Nephron progenitor cell (in vitro differentiated cells): ENCODE measurements around the gene RHBDD2.
"Not testable (repeated sequence)": the region's sequence is repeated elsewhere in the genome, so short reads cannot be mapped to it uniquely, and the experiment has no call there.

Source experiments
- DNase-seq: peaks from one replicate; pipeline ENCODE4 v3.0.0; 2021
- H3K27ac Mint-ChIP-seq: 2 replicates; pipeline ENCODE4 v1.8.0; 2021; ENCODE audit warnings: mild to moderate bottlenecking, moderate library complexity, mixed read lengths
- H3K27me3 Mint-ChIP-seq: 2 replicates; pipeline ENCODE4 v1.8.0; 2021; ENCODE audit warnings: mild to moderate bottlenecking, low read depth, mixed read lengths; ENCODE audit not compliant: poor library complexity
- H3K36me3 Mint-ChIP-seq: 2 replicates; pipeline ENCODE4 v1.8.0; 2021; ENCODE audit warnings: low read depth, mixed read lengths
- H3K4me1 Mint-ChIP-seq: 2 replicates; pipeline ENCODE4 v1.8.0; 2021; ENCODE audit warnings: mixed read lengths
- H3K4me3 Mint-ChIP-seq: 2 replicates; pipeline ENCODE4 v1.8.0; 2021; ENCODE audit warnings: mild to moderate bottlenecking, moderate library complexity, mixed read lengths
- H3K9me3 Mint-ChIP-seq: 2 replicates; pipeline ENCODE4 v1.8.0; 2021; ENCODE audit warnings: mild to moderate bottlenecking, moderate library complexity, mixed read lengths
- CTCF ChIP-seq: fragments of 200-600 bp; sonication (generic); IDR thresholded peaks from 2 replicates; pipeline ENCODE4 v1.5.0; 2021; ENCODE audit warnings: antibody characterized with exemption

Gene RHBDD2

GRCh38 chr7:75905785-75906604, 27.2 kb downstream of the RHBDD2 start:
- peaks cover 21% of the 10 kb centered on the region for H3K4me1 Mint-ChIP-seq
- H3K27ac Mint-ChIP-seq: peak overlapping the region; percentile 71
- H3K9me3 Mint-ChIP-seq: no peaks in the 10 kb centered on the region
- peak overlapping the region; percentile 52 for H3K4me3 Mint-ChIP-seq
- H3K27me3 Mint-ChIP-seq: peaks cover 34% of the 10 kb centered on the region
- DNase-seq: peak; percentile 33
- no peak for TF ChIP-seq CTCF
- no peaks in the 10 kb centered on the region for H3K36me3 Mint-ChIP-seq

GRCh38 chr7:75906991-75907667, 28.3 kb downstream of the RHBDD2 start:
- no peak overlapping the region for H3K27ac Mint-ChIP-seq
- H3K4me1 Mint-ChIP-seq: peaks cover 21% of the 10 kb centered on the region
- H3K4me3 Mint-ChIP-seq: no peak overlapping the region
- H3K9me3 Mint-ChIP-seq: no peaks in the 10 kb centered on the region
- no peaks in the 10 kb centered on the region for H3K36me3 Mint-ChIP-seq
- no peak for DNase-seq
- no peak for TF ChIP-seq CTCF
- peaks cover 37% of the 10 kb centered on the region for H3K27me3 Mint-ChIP-seq

GRCh38 chr7:75907668-75908039, 28.8 kb downstream of the RHBDD2 start:
- not testable (repeated sequence) for H3K9me3 Mint-ChIP-seq, H3K27ac Mint-ChIP-seq, H3K36me3 Mint-ChIP-seq, H3K4me3 Mint-ChIP-seq, DNase-seq
- Mint-ChIP-seq H3K27me3 (peaks cover 41% of the 10 kb centered on the region), H3K4me1 (peaks cover 21% of the 10 kb centered on the region)

GRCh38 chr7:75909521-75910132, 30.8 kb downstream of the RHBDD2 start:
- TF ChIP-seq CTCF: no peak
- H3K27ac Mint-ChIP-seq: no peak overlapping the region
- no peak overlapping the region for H3K4me3 Mint-ChIP-seq
- H3K27me3 Mint-ChIP-seq: peaks cover 29% of the 10 kb centered on the region
- H3K36me3 Mint-ChIP-seq: no peaks in the 10 kb centered on the region
- no peak for DNase-seq
- H3K9me3 Mint-ChIP-seq: no peaks in the 10 kb centered on the region
- H3K4me1 Mint-ChIP-seq: peaks cover 27% of the 10 kb centered on the region

GRCh38 chr7:75911186-75911585, 32.4 kb downstream of the RHBDD2 start:
- H3K9me3 Mint-ChIP-seq, H3K36me3 Mint-ChIP-seq: not testable (repeated sequence)
- H3K27me3 Mint-ChIP-seq: peaks cover 29% of the 10 kb centered on the region

GRCh38 chr7:75913437-75913836, 34.6 kb downstream of the RHBDD2 start:
- Mint-ChIP-seq H3K27ac (no peak overlapping the region), H3K9me3 (no peaks in the 10 kb centered on the region), H3K27me3 (peaks cover 29% of the 10 kb centered on the region), H3K4me1 (peaks cover 19% of the 10 kb centered on the region), H3K36me3 (peaks cover under 1% of the 10 kb centered on the region), H3K4me3 (no peak overlapping the region)
- no peak for TF ChIP-seq CTCF
- no peak for DNase-seq

More at GRCh38 chr7:75911186-75911585, 32.4 kb downstream of the RHBDD2 start:
- not testable (repeated sequence) for H3K27ac Mint-ChIP-seq, DNase-seq, H3K4me3 Mint-ChIP-seq
- peaks cover 24% of the 10 kb centered on the region for H3K4me1 Mint-ChIP-seq
